ENCODE measurements around the gene ALDH1L1.

ALDH1L1 gene

DNA sequence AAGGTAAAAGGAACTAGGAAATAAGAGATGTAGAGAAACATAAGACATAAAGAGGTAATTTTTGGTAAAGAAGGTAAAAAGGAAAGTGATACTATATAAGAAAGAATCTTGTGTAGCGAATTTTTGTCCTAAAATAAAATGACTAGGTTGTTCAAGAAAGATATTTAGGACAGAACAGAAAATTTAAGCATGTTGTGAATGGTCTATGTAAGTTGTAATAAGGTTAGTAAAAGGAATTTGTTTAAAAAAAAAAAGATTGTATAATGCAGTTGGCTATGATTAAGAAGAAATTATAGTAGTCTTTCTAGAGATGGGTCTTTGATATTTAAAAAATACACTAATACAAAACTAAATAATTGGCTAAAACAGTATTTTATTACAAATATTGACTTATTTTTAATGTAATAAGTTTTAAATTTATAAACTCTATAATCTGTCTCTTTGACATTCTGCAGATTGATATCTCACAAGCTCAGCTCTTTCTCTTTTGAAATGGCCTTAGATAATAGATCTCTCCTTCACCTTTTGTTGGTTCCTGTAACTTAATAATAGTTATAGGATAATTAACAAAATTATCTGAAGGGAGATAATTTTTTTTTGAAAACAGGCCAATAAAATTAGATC is 92.7 kb downstream of the ALDH1L1 start:
- Histone ChIP-seq H3K36me3 (replicated peaks; ENCODE audit: insufficient read depth, low read length) (no peaks in the 10 kb centered on the region), H3F3A (ENCODE audit: insufficient read depth, low read length) (no peaks in the 10 kb centered on the region), H3K9me3 (replicated peaks; ENCODE audit: insufficient read depth, low read length) (no peaks in the 10 kb centered on the region), H3K27me3 (replicated peaks; ENCODE audit: insufficient read depth, low read length) (no peaks in the 10 kb centered on the region), H3K4me3 (ENCODE audit: low read length) (no peak overlapping the region), H2AFZ (ENCODE audit: low read length) (no peak overlapping the region), H4K20me1 (ENCODE audit: insufficient read depth, low read length) (no peaks in the 10 kb centered on the region), H3K79me2 (ENCODE audit: low read length) (peaks cover 4% of the 10 kb centered on the region; the same call in 1 of the 2 replicates), H3K4me2 (ENCODE audit: low read depth, low read length) (no peak overlapping the region), H3K4me1 (ENCODE audit: low read length) (no peaks in the 10 kb centered on the region), H3K9me2 (replicated peaks; ENCODE audit: insufficient read depth, low read length) (no peaks in the 10 kb centered on the region), H3K9ac (ENCODE audit: low read length) (no peak overlapping the region), H3K27ac (ENCODE audit: low read length) (no peak overlapping the region)
- no peak for DNase-seq
- no peak for TF ChIP-seq EZH2phosphoT487 (IDR thresholded peaks at IDR 0.05; ENCODE audit: low read length)
- TF ChIP-seq, protein P1, sequence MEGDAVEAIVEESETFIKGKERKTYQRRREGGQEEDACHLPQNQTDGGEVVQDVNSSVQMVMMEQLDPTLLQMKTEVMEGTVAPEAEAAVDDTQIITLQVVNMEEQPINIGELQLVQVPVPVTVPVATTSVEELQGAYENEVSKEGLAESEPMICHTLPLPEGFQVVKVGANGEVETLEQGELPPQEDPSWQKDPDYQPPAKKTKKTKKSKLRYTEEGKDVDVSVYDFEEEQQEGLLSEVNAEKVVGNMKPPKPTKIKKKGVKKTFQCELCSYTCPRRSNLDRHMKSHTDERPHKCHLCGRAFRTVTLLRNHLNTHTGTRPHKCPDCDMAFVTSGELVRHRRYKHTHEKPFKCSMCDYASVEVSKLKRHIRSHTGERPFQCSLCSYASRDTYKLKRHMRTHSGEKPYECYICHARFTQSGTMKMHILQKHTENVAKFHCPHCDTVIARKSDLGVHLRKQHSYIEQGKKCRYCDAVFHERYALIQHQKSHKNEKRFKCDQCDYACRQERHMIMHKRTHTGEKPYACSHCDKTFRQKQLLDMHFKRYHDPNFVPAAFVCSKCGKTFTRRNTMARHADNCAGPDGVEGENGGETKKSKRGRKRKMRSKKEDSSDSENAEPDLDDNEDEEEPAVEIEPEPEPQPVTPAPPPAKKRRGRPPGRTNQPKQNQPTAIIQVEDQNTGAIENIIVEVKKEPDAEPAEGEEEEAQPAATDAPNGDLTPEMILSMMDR (IDR thresholded peaks at IDR 0.05; ENCODE audit: low read length): no peak
- no peak for TF ChIP-seq EZH2 (optimal IDR thresholded peaks at IDR 0.05; ENCODE audit: low read depth, low read length)

DNA sequence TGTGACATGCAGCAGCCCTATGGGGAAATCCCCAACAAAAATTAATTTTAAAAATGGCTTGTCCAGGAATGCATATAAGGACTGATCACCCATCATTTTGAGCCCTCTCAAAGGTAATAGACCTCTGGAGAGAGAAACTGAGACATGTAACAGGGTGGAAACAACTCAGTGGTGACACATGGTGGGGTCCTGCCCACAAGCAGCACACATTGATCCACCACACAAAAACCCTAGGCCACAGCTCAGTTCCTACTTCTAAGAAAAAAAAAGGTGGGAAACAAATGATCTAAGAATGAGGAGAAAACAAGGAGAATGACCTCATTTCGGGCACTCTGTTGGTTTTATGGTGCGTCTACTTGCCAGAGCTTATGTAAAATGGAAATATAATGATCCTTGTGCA is 94.5 kb downstream of the ALDH1L1 start:
- Histone ChIP-seq H3K9me2 (replicated peaks; ENCODE audit: insufficient read depth, low read length) (no peaks in the 10 kb centered on the region), H3K27me3 (replicated peaks; ENCODE audit: insufficient read depth, low read length) (no peaks in the 10 kb centered on the region), H3K4me1 (ENCODE audit: low read length) (no peaks in the 10 kb centered on the region), H2AFZ (ENCODE audit: low read length) (no peak overlapping the region), H3K27ac (ENCODE audit: low read length) (no peak overlapping the region), H4K20me1 (ENCODE audit: insufficient read depth, low read length) (no peaks in the 10 kb centered on the region), H3K9ac (ENCODE audit: low read length) (no peak overlapping the region), H3K36me3 (replicated peaks; ENCODE audit: insufficient read depth, low read length) (no peaks in the 10 kb centered on the region), H3F3A (ENCODE audit: insufficient read depth, low read length) (no peaks in the 10 kb centered on the region), H3K79me2 (ENCODE audit: low read length) (peaks cover 4% of the 10 kb centered on the region; the same call in 1 of the 2 replicates), H3K4me2 (ENCODE audit: low read depth, low read length) (no peak overlapping the region), H3K4me3 (ENCODE audit: low read length) (no peak overlapping the region), H3K9me3 (replicated peaks; ENCODE audit: insufficient read depth, low read length) (no peaks in the 10 kb centered on the region)
- TF ChIP-seq EZH2phosphoT487 (IDR thresholded peaks at IDR 0.05; ENCODE audit: low read length) (no peak), EZH2 (optimal IDR thresholded peaks at IDR 0.05; ENCODE audit: low read depth, low read length) (no peak)
- TF ChIP-seq, protein P1 (IDR thresholded peaks at IDR 0.05; ENCODE audit: low read length): no peak
- no peak for DNase-seq

DNA sequence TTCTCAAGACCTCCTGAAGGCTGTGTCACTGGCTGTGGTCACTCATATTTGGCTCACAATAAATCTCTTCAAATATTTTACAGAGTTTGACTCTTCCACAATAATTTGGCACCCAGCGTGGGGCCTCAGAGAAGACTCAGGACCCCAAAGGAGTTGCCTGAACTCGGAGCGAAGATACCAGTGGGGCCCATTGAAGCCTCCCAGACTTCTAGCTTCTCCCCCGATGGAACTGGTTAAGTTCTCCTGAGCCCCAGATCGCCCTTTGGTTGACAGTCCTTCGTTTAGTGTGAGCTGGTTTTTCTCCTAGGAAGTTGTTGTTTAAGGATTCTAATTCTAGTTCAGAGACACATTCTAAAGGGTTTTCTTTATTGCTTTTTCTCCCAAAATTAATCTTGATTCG is 95.1 kb downstream of the ALDH1L1 start:
- Histone ChIP-seq H3K27me3 (replicated peaks; ENCODE audit: insufficient read depth, low read length) (no peaks in the 10 kb centered on the region), H3K4me1 (ENCODE audit: low read length) (no peaks in the 10 kb centered on the region), H3K4me2 (ENCODE audit: low read depth, low read length) (no peak overlapping the region), H3K79me2 (ENCODE audit: low read length) (peaks cover 4% of the 10 kb centered on the region; the same call in 1 of the 2 replicates), H3K9me3 (replicated peaks; ENCODE audit: insufficient read depth, low read length) (no peaks in the 10 kb centered on the region), H3K9me2 (replicated peaks; ENCODE audit: insufficient read depth, low read length) (no peaks in the 10 kb centered on the region), H2AFZ (ENCODE audit: low read length) (no peak overlapping the region), H3K36me3 (replicated peaks; ENCODE audit: insufficient read depth, low read length) (no peaks in the 10 kb centered on the region), H3K4me3 (ENCODE audit: low read length) (no peak overlapping the region), H3K27ac (ENCODE audit: low read length) (no peak overlapping the region), H3F3A (ENCODE audit: insufficient read depth, low read length) (no peaks in the 10 kb centered on the region), H3K9ac (ENCODE audit: low read length) (no peak overlapping the region), H4K20me1 (ENCODE audit: insufficient read depth, low read length) (no peaks in the 10 kb centered on the region)
- TF ChIP-seq EZH2 (optimal IDR thresholded peaks at IDR 0.05; ENCODE audit: low read depth, low read length): no peak
- TF ChIP-seq EZH2phosphoT487 (IDR thresholded peaks at IDR 0.05; ENCODE audit: low read length): no peak
- TF ChIP-seq, protein P1 (IDR thresholded peaks at IDR 0.05; ENCODE audit: low read length): no peak
- no peak for DNase-seq
